ENCODE results near the gene PRKN.

PRKN gene

GRCh38 chr6:162237331-162237730 is 490.2 kb downstream of the PRKN start:
- no peak overlapping the region for H3K4me3 ChIP-seq (IDR thresholded peaks at IDR 0.05; ENCODE audit: insufficient read depth, low read depth, low read length)
- no peaks in the 10 kb centered on the region for H3K79me2 ChIP-seq (ENCODE audit: insufficient read depth, low read depth)
- no peak for TF ChIP-seq CTCF (conservative IDR thresholded peaks at IDR 0.05; ENCODE audit: low read depth, low read length)
- no peak overlapping the region for H3K27ac ChIP-seq
- H3K27me3 ChIP-seq (ENCODE audit: insufficient read depth, low read depth), result no peaks in the 10 kb centered on the region
- H3K4me2 ChIP-seq, result no peak overlapping the region
- H2AFZ ChIP-seq (ENCODE audit: low read depth), result no peak overlapping the region
- no peaks in the 10 kb centered on the region for H3K4me1 ChIP-seq (ENCODE audit: low read depth, poor library complexity, severe bottlenecking)
- H4K20me1 ChIP-seq (ENCODE audit: insufficient read depth), result no peaks in the 10 kb centered on the region
- H3K9ac ChIP-seq, result no peak overlapping the region
- no peaks in the 10 kb centered on the region for H3K36me3 ChIP-seq (ENCODE audit: insufficient read depth)

- Histone ChIP-seq H3K27me3 (ENCODE audit: insufficient read depth, low read depth) (no peaks in the 10 kb centered on the region), H3K36me3 (ENCODE audit: insufficient read depth) (no peaks in the 10 kb centered on the region), H3K79me2 (ENCODE audit: insufficient read depth, low read depth) (no peaks in the 10 kb centered on the region), H3K4me2 (no peak overlapping the region), H3K4me1 (ENCODE audit: low read depth, poor library complexity, severe bottlenecking) (no peaks in the 10 kb centered on the region), H4K20me1 (ENCODE audit: insufficient read depth) (no peaks in the 10 kb centered on the region), H3K4me3 (IDR thresholded peaks at IDR 0.05; ENCODE audit: insufficient read depth, low read depth, low read length) (no peak overlapping the region), H3K9ac (no peak overlapping the region), H3K27ac (no peak overlapping the region), H2AFZ (ENCODE audit: low read depth) (no peak overlapping the region)
- no peak for TF ChIP-seq CTCF (conservative IDR thresholded peaks at IDR 0.05; ENCODE audit: low read depth, low read length)
These were observed 492.9 kb downstream of the PRKN start for GRCh38 chr6:162234631-162235030.

GRCh38 chr6:162230147-162230752 is 497.3 kb downstream of the PRKN start:
- no peaks in the 10 kb centered on the region for H4K20me1 ChIP-seq (ENCODE audit: insufficient read depth)
- H3K36me3 ChIP-seq (ENCODE audit: insufficient read depth), result no peaks in the 10 kb centered on the region
- no peak overlapping the region for H2AFZ ChIP-seq (ENCODE audit: low read depth)
- H3K27me3 ChIP-seq (ENCODE audit: insufficient read depth, low read depth), result no peaks in the 10 kb centered on the region
- no peak overlapping the region for H3K27ac ChIP-seq
- no peak for TF ChIP-seq CTCF (conservative IDR thresholded peaks at IDR 0.05; ENCODE audit: low read depth, low read length)
- no peaks in the 10 kb centered on the region for H3K79me2 ChIP-seq (ENCODE audit: insufficient read depth, low read depth)
- no peak overlapping the region for H3K4me2 ChIP-seq
- H3K9ac ChIP-seq, result no peak overlapping the region
- H3K4me3 ChIP-seq (IDR thresholded peaks at IDR 0.05; ENCODE audit: insufficient read depth, low read depth, low read length), result no peak overlapping the region
- no peaks in the 10 kb centered on the region for H3K4me1 ChIP-seq (ENCODE audit: low read depth, poor library complexity, severe bottlenecking)

GRCh38 chr6:162229093-162229492 is 498.5 kb downstream of the PRKN start:
- Histone ChIP-seq H3K79me2 (ENCODE audit: insufficient read depth, low read depth) (no peaks in the 10 kb centered on the region), H2AFZ (ENCODE audit: low read depth) (no peak overlapping the region), H3K9ac (no peak overlapping the region), H3K36me3 (ENCODE audit: insufficient read depth) (no peaks in the 10 kb centered on the region), H3K27ac (no peak overlapping the region), H4K20me1 (ENCODE audit: insufficient read depth) (no peaks in the 10 kb centered on the region), H3K4me1 (ENCODE audit: low read depth, poor library complexity, severe bottlenecking) (no peaks in the 10 kb centered on the region), H3K4me2 (no peak overlapping the region), H3K4me3 (IDR thresholded peaks at IDR 0.05; ENCODE audit: insufficient read depth, low read depth, low read length) (no peak overlapping the region), H3K27me3 (ENCODE audit: insufficient read depth, low read depth) (no peaks in the 10 kb centered on the region)
- no peak for TF ChIP-seq CTCF (conservative IDR thresholded peaks at IDR 0.05; ENCODE audit: low read depth, low read length)
